Prostate gland (tissue), 2 donors: ENCODE data around the gene KRTAP10-6.

ENCODE experiments used
- CTCF ChIP-seq, 4 experiments: fragments of 200-600 bp in 2 of 4; fragments of 450-650 bp in 2 of 4; sonication (generic) in 2 of 4; IDR thresholded peaks; 1 replicate in 3 of 4; 2 replicates in 1 of 4; pipeline ENCODE4 v1.5.1; 2016 to 2019; ENCODE audit warnings: antibody characterized with exemption in 4 of 4, mild to moderate bottlenecking in 2 of 4, moderate library complexity in 2 of 4
- POLR2AphosphoS5 ChIP-seq: sonication (generic); formaldehyde crosslinking; IDR thresholded peaks from one replicate; pipeline ENCODE4 v1.6.1; 2017; ENCODE audit warnings: antibody characterized with exemption

- TF ChIP-seq CTCF (IDR thresholded peaks at IDR 0.05) (no peak), POLR2AphosphoS5 (no peak)
These were observed 16.3 kb downstream of the KRTAP10-6 start for GRCh38 chr21:44576025-44576420.
